Smooth muscle cell (in vitro differentiated cells): ENCODE measurements around the gene POU2AF1. TPM values are rescaled to one million over a fixed set of nuclear protein-coding genes. Genes with fewer than 3 reads are reported as not detected.
"Not testable (repeated sequence)": the region's sequence is repeated elsewhere in the genome, so short reads cannot be mapped to it uniquely, and the experiment has no call there.

ENCODE experiments used
- DNase-seq: peaks from one replicate; lab custom pipeline; 2025; ENCODE audit not compliant: unreplicated experiment; lab: John Stamatoyannopoulos, UW
- H2AFZ ChIP-seq: fragments of 200-600 bp; sonication (generic); 2 replicates; pipeline ENCODE4 v1.6.0; 2016; ENCODE audit warnings: antibody characterized with exemption, low read depth, mild to moderate bottlenecking
- H3F3A ChIP-seq: fragments of 200-600 bp; sonication (generic); 2 replicates; pipeline ENCODE4 v1.6.0; 2017; ENCODE audit warnings: antibody characterized with exemption, low read depth
- H3K27ac ChIP-seq: fragments of 200-600 bp; sonication (generic); 2 replicates; pipeline ENCODE4 v1.5.1; 2016; ENCODE audit warnings: low read depth, mild to moderate bottlenecking
- H3K27me3 ChIP-seq: fragments of 200-600 bp; sonication (generic); 2 replicates; pipeline ENCODE4 v1.6.1; 2016; ENCODE audit warnings: low read depth, mild to moderate bottlenecking
- H3K36me3 ChIP-seq: fragments of 200-600 bp; sonication (generic); 2 replicates; pipeline ENCODE4 v1.5.1; 2016; ENCODE audit warnings: low read depth
- H3K4me1 ChIP-seq: fragments of 200-600 bp; sonication (generic); 2 replicates; pipeline ENCODE4 v1.5.1; 2016; ENCODE audit warnings: low read depth
- H3K4me2 ChIP-seq: fragments of 200-600 bp; sonication (generic); 2 replicates; pipeline ENCODE4 v1.6.0; 2016; ENCODE audit warnings: mild to moderate bottlenecking
- H3K4me3 ChIP-seq: fragments of 200-600 bp; sonication (generic); 2 replicates; pipeline ENCODE4 v1.5.1; 2016; ENCODE audit warnings: mild to moderate bottlenecking
- H3K79me2 ChIP-seq: fragments of 200-600 bp; sonication (generic); 2 replicates; pipeline ENCODE4 v1.6.0; 2016; ENCODE audit warnings: low read depth, mild to moderate bottlenecking
- H3K9ac ChIP-seq: fragments of 200-600 bp; sonication (generic); 2 replicates; pipeline ENCODE4 v1.6.0; 2016; ENCODE audit warnings: low read depth
- H3K9me3 ChIP-seq: fragments of 200-600 bp; sonication (generic); replicated peaks from 2 replicates; pipeline ENCODE4 v1.5.1; 2016; ENCODE audit warnings: low read depth
- H4K20me1 ChIP-seq: fragments of 200-600 bp; sonication (generic); 2 replicates; pipeline ENCODE4 v1.6.0; 2016; ENCODE audit warnings: low read depth
- CTCF ChIP-seq: fragments of 200-600 bp; sonication (generic); IDR thresholded peaks from 2 replicates; pipeline ENCODE4 v1.5.1; 2017; ENCODE audit warnings: borderline replicate concordance, mild to moderate bottlenecking, antibody characterized with exemption; ENCODE audit not compliant: insufficient read depth, poor library complexity, severe bottlenecking
- WGBS: methylation state at CpG from one replicate; pipeline ENCODE4 v1.1.7; 2016; ENCODE audit warnings: low lambda C conversion rate; 5-methylcytosine and 5-hydroxymethylcytosine counted together
- polyA plus RNA-seq: library from polyadenylated mRNA; unstranded; fragments of >200 nt; fragmentation: Nextera tagmentation; extraction: Ambion mirVana; gene quantifications from 2 replicates; pipeline ENCODE4 v1.2.1, GENCODE V29; 2016
- total RNA-seq: library from RNA; depleted of rRNA; stranded (reverse); fragments of >200 nt; gene quantifications from 2 replicates; pipeline ENCODE4 v1.2.3, GENCODE V29; 2014

The POU2AF1 gene
- total and polyA plus RNA-seq, 2 experiments from 2014 or later: not detected

- Histone ChIP-seq H3K4me1 (no peaks in the 10 kb centered on the region), H3K36me3 (no peaks in the 10 kb centered on the region), H3K79me2 (no peaks in the 10 kb centered on the region), H4K20me1 (no peaks in the 10 kb centered on the region), H3K4me2 (no peak overlapping the region), H3K9me3 (no peaks in the 10 kb centered on the region), H3K27me3 (no peaks in the 10 kb centered on the region), H3F3A (no peaks in the 10 kb centered on the region), H3K9ac (no peak overlapping the region), H2AFZ (no peak overlapping the region), H3K27ac (no peak overlapping the region), H3K4me3 (no peak overlapping the region)
- no peak for DNase-seq
- TF ChIP-seq CTCF: no peak
- 71% methylated on average over 2 of the region's 2 CpGs for WGBS
Measured at GRCh38 chr11:111406091-111406490, 27.0 kb upstream of the POU2AF1 start.

- WGBS: 92% methylated on average over 2 of the region's 2 CpGs
Measured at GRCh38 chr11:111405551-111405950, 26.5 kb upstream of the POU2AF1 start.

GRCh38 chr11:111403051-111403726, 24.1 kb upstream of the POU2AF1 start:
- Histone ChIP-seq H3K27me3 (no peaks in the 10 kb centered on the region), H2AFZ (no peak overlapping the region), H4K20me1 (no peaks in the 10 kb centered on the region), H3F3A (no peaks in the 10 kb centered on the region), H3K9ac (no peak overlapping the region), H3K4me3 (no peak overlapping the region), H3K27ac (no peak overlapping the region), H3K4me2 (no peak overlapping the region), H3K4me1 (no peaks in the 10 kb centered on the region), H3K9me3 (no peaks in the 10 kb centered on the region), H3K36me3 (no peaks in the 10 kb centered on the region), H3K79me2 (no peaks in the 10 kb centered on the region)
- DNase-seq: no peak
- no peak for TF ChIP-seq CTCF
- WGBS: 90% methylated on average over 3 of the region's 3 CpGs

More at GRCh38 chr11:111405551-111405950, 26.5 kb upstream of the POU2AF1 start:
- Histone ChIP-seq H3K4me2 (no peak overlapping the region), H3K4me1 (no peaks in the 10 kb centered on the region), H3K9me3 (no peaks in the 10 kb centered on the region), H3K36me3 (no peaks in the 10 kb centered on the region), H2AFZ (no peak overlapping the region), H4K20me1 (no peaks in the 10 kb centered on the region), H3K4me3 (no peak overlapping the region), H3K27ac (no peak overlapping the region), H3K27me3 (no peaks in the 10 kb centered on the region), H3F3A (no peaks in the 10 kb centered on the region), H3K79me2 (no peaks in the 10 kb centered on the region), H3K9ac (no peak overlapping the region)
- no peak for TF ChIP-seq CTCF
- DNase-seq: no peak

- H3K4me3 ChIP-seq: no peak overlapping the region
- no peaks in the 10 kb centered on the region for H3K36me3 ChIP-seq
- no peak for DNase-seq
- WGBS: 75% methylated on average over 3 of the region's 3 CpGs
- H4K20me1 ChIP-seq: no peaks in the 10 kb centered on the region
- no peaks in the 10 kb centered on the region for H3K79me2 ChIP-seq
- no peak for TF ChIP-seq CTCF
- no peak overlapping the region for H3K27ac ChIP-seq
- no peak overlapping the region for H3K9ac ChIP-seq
- H3K27me3 ChIP-seq: no peaks in the 10 kb centered on the region
- no peak overlapping the region for H2AFZ ChIP-seq
- no peak overlapping the region for H3K4me2 ChIP-seq
- no peaks in the 10 kb centered on the region for H3K9me3 ChIP-seq
- H3F3A ChIP-seq: no peaks in the 10 kb centered on the region
- no peaks in the 10 kb centered on the region for H3K4me1 ChIP-seq
Measured at GRCh38 chr11:111402411-111402810, 23.3 kb upstream of the POU2AF1 start.

GRCh38 chr11:111401957-111402356, 22.9 kb upstream of the POU2AF1 start:
- H3F3A ChIP-seq, H4K20me1 ChIP-seq, H3K4me2 ChIP-seq, H3K79me2 ChIP-seq, H3K4me1 ChIP-seq, H3K36me3 ChIP-seq, H3K9me3 ChIP-seq, H3K4me3 ChIP-seq, H3K27ac ChIP-seq, H2AFZ ChIP-seq, DNase-seq, H3K9ac ChIP-seq, H3K27me3 ChIP-seq: not testable (repeated sequence)
- 81% methylated on average over 3 of the region's 3 CpGs for WGBS
